HCT116 (cell line): ENCODE measurements around the gene DNAJC18. TPM values are rescaled to one million over a fixed set of nuclear protein-coding genes. Genes with fewer than 3 reads are reported as not detected.

ENCODE experiments used
- ATAC-seq: fragments of 200-7000 bp; cut with Tn5 transposase; 2 replicates; pipeline ENCODE4 v1.9.1; 2020; ENCODE audit warnings: mild to moderate bottlenecking, moderate library complexity
- BruUV-seq: library from RNA; stranded (reverse); fragments of 400-500 nt; replicated peaks from 2 replicates; lab custom pipeline; 2021; lab: Mats Ljungman, UMichigan
- CTCF ChIA-PET: fragments of 300-600 bp; sonication (Branson Sonifier 250); formaldehyde crosslinking; loops from one replicate; lab custom pipeline; 2021; ENCODE audit warnings: antibody characterized with exemption; lab: Charles Lee
- POLR2A ChIA-PET: fragments of 300-600, 350-600 bp; sonication (Branson Sonifier 250); formaldehyde crosslinking; loops from one replicate; lab custom pipeline; 2021; ENCODE audit warnings: antibody characterized with exemption; lab: Charles Lee
- RAD21 ChIA-PET, 2 experiments: fragments of 300-600 bp; sonication (Branson Sonifier 250); formaldehyde crosslinking; loops; one replicate each; lab custom pipeline; 2023; ENCODE audit warnings: low total read pairs in 2 of 2; ENCODE audit not compliant: uncharacterized antibody in 2 of 2, unreplicated experiment in 2 of 2, low non-redundant PET in 1 of 2; lab: Charles Lee
- DNase-seq: peaks from one replicate; pipeline ENCODE4 v3.0.0-alpha.2; 2010; ENCODE audit warnings: low read depth, low spot score
- H2AFZ ChIP-seq: fragments of 200-600 bp; shearing (Covaris generic), sonication (generic); 2 replicates; pipeline ENCODE4 v1.6.1; 2017; ENCODE audit warnings: low read depth, mixed run types, mixed read lengths, antibody characterized with exemption, low read length; ENCODE audit not compliant: poor library complexity, severe bottlenecking
- H3K27ac ChIP-seq: 2 replicates; pipeline ENCODE4 v1.5.1; 2012; ENCODE audit warnings: low read depth, low read length
- H3K27me3 ChIP-seq: fragments of 200-600 bp; sonication (generic); 2 replicates; pipeline ENCODE4 v1.6.1; 2016; ENCODE audit warnings: mixed run types, low read length, mixed read lengths; ENCODE audit not compliant: insufficient read depth
- H3K36me3 ChIP-seq, 2 experiments: fragments of 200-500 bp in 1 of 2; fragments of 200-600 bp in 1 of 2; sonication (Bioruptor generic) in 1 of 2; sonication (generic) in 1 of 2; 2 replicates each; pipeline versions ENCODE4 v1.5.1 to v1.6.1; 2014 to 2016; ENCODE audit warnings: low read length in 2 of 2, inconsistent platforms in 1 of 2, mixed read lengths in 1 of 2, mixed run types in 1 of 2; ENCODE audit not compliant: insufficient read depth in 2 of 2, control insufficient read depth in 1 of 2
- H3K4me1 ChIP-seq, 2 experiments: fragments of 200-600 bp in 1 of 2; sonication (generic) in 1 of 2; 2 replicates each; pipeline versions ENCODE4 v1.5.1 to v1.6.1; 2012 to 2017; ENCODE audit warnings: low read length in 2 of 2, inconsistent platforms in 1 of 2, mild to moderate bottlenecking in 1 of 2, mixed read lengths in 1 of 2, mixed run types in 1 of 2, moderate library complexity in 1 of 2; ENCODE audit not compliant: insufficient read depth in 2 of 2, control insufficient read depth in 1 of 2
- H3K4me2 ChIP-seq: fragments of 200-600 bp; sonication (generic); 2 replicates; pipeline ENCODE4 v1.6.1; 2017; ENCODE audit warnings: mixed run types, low read length, mixed read lengths
- H3K4me3 ChIP-seq, 2 experiments: fragments of 200-600 bp in 1 of 2; sonication (generic) in 1 of 2; replicated peaks in 1 of 2; 2 replicates each; pipeline ENCODE4 v1.5.1; 2011 to 2016; ENCODE audit warnings: low read length in 2 of 2, control low read depth in 1 of 2, low read depth in 1 of 2, mild to moderate bottlenecking in 1 of 2, mixed read lengths in 1 of 2, mixed run types in 1 of 2
- H3K79me2 ChIP-seq: fragments of 200-600 bp; sonication (generic); 2 replicates; pipeline ENCODE4 v1.6.1; 2017; ENCODE audit warnings: mild to moderate bottlenecking, mixed run types, low read length, moderate library complexity, mixed read lengths; ENCODE audit not compliant: insufficient read depth
- H3K9ac ChIP-seq: fragments of 200-600 bp; sonication (generic); 2 replicates; pipeline ENCODE4 v1.6.1; 2016; ENCODE audit warnings: low read length, mixed read lengths
- H3K9me2 ChIP-seq: fragments of 200-600 bp; sonication (generic), shearing (Covaris generic); 2 replicates; pipeline ENCODE4 v1.6.1; 2017; ENCODE audit warnings: mixed run types, mild to moderate bottlenecking, moderate library complexity; ENCODE audit not compliant: insufficient read depth
- H3K9me3 ChIP-seq, 2 experiments: fragments of 200-500 bp in 1 of 2; fragments of 200-600 bp in 1 of 2; sonication (Bioruptor generic) in 1 of 2; sonication (generic) in 1 of 2; 2 replicates each; pipeline ENCODE4 v1.6.1; 2014 to 2017; ENCODE audit warnings: low read length in 2 of 2, mixed read lengths in 2 of 2, inconsistent platforms in 1 of 2, low read depth in 1 of 2, mild to moderate bottlenecking in 1 of 2, mixed run types in 1 of 2, moderate library complexity in 1 of 2; ENCODE audit not compliant: control insufficient read depth in 1 of 2, insufficient read depth in 1 of 2
- H4K20me1 ChIP-seq: fragments of 200-600 bp; sonication (generic), shearing (Covaris generic); 2 replicates; pipeline ENCODE4 v1.6.1; 2017; ENCODE audit warnings: mixed run types, mild to moderate bottlenecking, moderate library complexity; ENCODE audit not compliant: insufficient read depth
- CEBPB ChIP-seq: IDR thresholded peaks from 2 replicates; pipeline ENCODE4 v1.6.1; 2012; ENCODE audit warnings: low read depth
- EZH2 ChIP-seq: fragments of 200-600 bp; sonication (generic); IDR thresholded peaks from 2 replicates; pipeline ENCODE4 v1.6.1; 2017; ENCODE audit warnings: antibody characterized with exemption, mixed run types
- FOSL1 ChIP-seq: IDR thresholded peaks from 2 replicates; pipeline ENCODE4 v1.6.1; 2012; ENCODE audit warnings: low read depth
- JUND ChIP-seq: IDR thresholded peaks from 2 replicates; pipeline ENCODE4 v1.6.1; 2012
- POLR2AphosphoS5 ChIP-seq: IDR thresholded peaks from 2 replicates; pipeline ENCODE4 v1.6.1; 2011; ENCODE audit warnings: mild to moderate bottlenecking, low read depth, low read length, moderate library complexity
- RAD21 ChIP-seq: IDR thresholded peaks from 2 replicates; pipeline ENCODE4 v1.6.1; 2012; ENCODE audit warnings: low read depth, mild to moderate bottlenecking
- SIN3A ChIP-seq: IDR thresholded peaks from 2 replicates; pipeline ENCODE4 v1.6.1; 2012; ENCODE audit warnings: low read depth
- SRF ChIP-seq: IDR thresholded peaks from 2 replicates; pipeline ENCODE4 v1.6.1; 2012; ENCODE audit warnings: low read depth
- ZBTB33 ChIP-seq: IDR thresholded peaks from 2 replicates; pipeline ENCODE4 v1.6.1; 2011; ENCODE audit warnings: mild to moderate bottlenecking, low read length, moderate library complexity; ENCODE audit not compliant: insufficient replicate concordance; ENCODE audit errors: extremely low read depth
- ZFX ChIP-seq: fragments of 450-650 bp; IDR thresholded peaks from 2 replicates; pipeline ENCODE4 v1.6.1; 2017
- ZNF274 ChIP-seq: fragments of 200-500 bp; sonication (Bioruptor generic); IDR thresholded peaks from 2 replicates; pipeline ENCODE4 v1.6.1; 2014; ENCODE audit warnings: mild to moderate bottlenecking, low read depth, low read length, inconsistent platforms
- intact Hi-C: fragments of 100-400 bp; cut with micrococcal nuclease; formaldehyde crosslinking; loops from 2 replicates; pipeline ENCODE4 v1.10.0; 2022
- total RNA-seq: library from RNA; stranded (reverse); gene quantifications from one replicate; pipeline ENCODE4 v1.2.1, GENCODE V29; 2021; ENCODE audit not compliant: unreplicated experiment
- TF ChIP-seq, protein P1 (sequence below), 3 experiments: fragments of 200-600 bp in 1 of 3; sonication (generic) in 1 of 3; IDR thresholded peaks in 2 of 3; conservative IDR thresholded peaks in 1 of 3; 2 replicates each; pipeline ENCODE4 v1.5.1; 2012 to 2017; ENCODE audit warnings: low read depth in 2 of 3, low read length in 2 of 3, antibody characterized with exemption in 1 of 3, borderline replicate concordance in 1 of 3, control low read depth in 1 of 3, mild to moderate bottlenecking in 1 of 3, mixed read lengths in 1 of 3, mixed run types in 1 of 3, moderate library complexity in 1 of 3; ENCODE audit not compliant: insufficient read depth in 1 of 3
- TF ChIP-seq, protein P2 (sequence below): IDR thresholded peaks from 2 replicates; pipeline ENCODE4 v1.6.1; 2012

DNAJC18 gene
- total RNA-seq, 1 experiment from 2014 or later: 5.7 TPM

GRCh38 chr5:139462586-139463276, 23.4 kb upstream of the DNAJC18 start, which contains the start of gene ECSCR:
Gene ECSCR, minus strand, starts transcription at chr5:139462743. Its CDS starts 73 bp downstream, at chr5:139462670.
- Histone ChIP-seq H4K20me1 (no peaks in the 10 kb centered on the region), H3K4me1 (peaks cover 0 to 7% of the 10 kb centered on the region in 2 experiments; a peak in 1 of 4 replicates), H3K27me3 (no peaks in the 10 kb centered on the region), H3K9ac (no peak within 1 kb of the TSS), H3K9me3 (no peaks in the 10 kb centered on the region), H3K4me2 (no peak within 1 kb of the TSS), H3K4me3 (no peak within 1 kb of the TSS), H3K36me3 (no peaks in the 10 kb centered on the region), H3K9me2 (no peaks in the 10 kb centered on the region)
- CTCF ChIA-PET: no interaction called here
- RAD21 ChIA-PET: no interaction called here
- DNase-seq (no peak), ATAC-seq (no peak)
- intact Hi-C loops: no loop called here
- no TSS peak for BruUV-seq
- no peak for TF ChIP-seq ZFX
- TF ChIP-seq CEBPB: no peak
- TF ChIP-seq POLR2AphosphoS5: no peak
- no peak for TF ChIP-seq ZBTB33
- TF ChIP-seq FOSL1: no peak
- TF ChIP-seq EZH2: no peak
- TF ChIP-seq SIN3A: no peak
- no peak for TF ChIP-seq ZNF274
- TF ChIP-seq, protein P1, sequence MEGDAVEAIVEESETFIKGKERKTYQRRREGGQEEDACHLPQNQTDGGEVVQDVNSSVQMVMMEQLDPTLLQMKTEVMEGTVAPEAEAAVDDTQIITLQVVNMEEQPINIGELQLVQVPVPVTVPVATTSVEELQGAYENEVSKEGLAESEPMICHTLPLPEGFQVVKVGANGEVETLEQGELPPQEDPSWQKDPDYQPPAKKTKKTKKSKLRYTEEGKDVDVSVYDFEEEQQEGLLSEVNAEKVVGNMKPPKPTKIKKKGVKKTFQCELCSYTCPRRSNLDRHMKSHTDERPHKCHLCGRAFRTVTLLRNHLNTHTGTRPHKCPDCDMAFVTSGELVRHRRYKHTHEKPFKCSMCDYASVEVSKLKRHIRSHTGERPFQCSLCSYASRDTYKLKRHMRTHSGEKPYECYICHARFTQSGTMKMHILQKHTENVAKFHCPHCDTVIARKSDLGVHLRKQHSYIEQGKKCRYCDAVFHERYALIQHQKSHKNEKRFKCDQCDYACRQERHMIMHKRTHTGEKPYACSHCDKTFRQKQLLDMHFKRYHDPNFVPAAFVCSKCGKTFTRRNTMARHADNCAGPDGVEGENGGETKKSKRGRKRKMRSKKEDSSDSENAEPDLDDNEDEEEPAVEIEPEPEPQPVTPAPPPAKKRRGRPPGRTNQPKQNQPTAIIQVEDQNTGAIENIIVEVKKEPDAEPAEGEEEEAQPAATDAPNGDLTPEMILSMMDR (IDR thresholded peaks at IDR 0.05 in 2 of 3, conservative IDR thresholded peaks at IDR 0.05 in 1 of 3; ENCODE audit: borderline replicate concordance in 1 of 3, insufficient read depth in 1 of 3, low read depth in 2 of 3, low read length in 2 of 3): no peak
- TF ChIP-seq, protein P2, sequence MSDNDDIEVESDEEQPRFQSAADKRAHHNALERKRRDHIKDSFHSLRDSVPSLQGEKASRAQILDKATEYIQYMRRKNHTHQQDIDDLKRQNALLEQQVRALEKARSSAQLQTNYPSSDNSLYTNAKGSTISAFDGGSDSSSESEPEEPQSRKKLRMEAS: no peak
- no peak for TF ChIP-seq RAD21
- TF ChIP-seq SRF: no peak
- no peak for TF ChIP-seq JUND
- TF ChIP-seq, all 23 proteins: peak for 0
- Histone ChIP-seq H3K79me2 (no peaks in the 10 kb centered on the region), H2AFZ (no peak within 1 kb of the TSS), H3K27ac (no peak within 1 kb of the TSS)
- POLR2A ChIA-PET: no interaction called here
